NCI-H2107 treated with DMSO at 0.1 percent for 48 hours (cell line): ENCODE measurements around the gene ADARB1.

Experiments used
- DNase-seq: peaks from one replicate; lab custom pipeline; 2025; ENCODE audit not compliant: unreplicated experiment; lab: John Stamatoyannopoulos, UW

The ADARB1 gene

DNA sequence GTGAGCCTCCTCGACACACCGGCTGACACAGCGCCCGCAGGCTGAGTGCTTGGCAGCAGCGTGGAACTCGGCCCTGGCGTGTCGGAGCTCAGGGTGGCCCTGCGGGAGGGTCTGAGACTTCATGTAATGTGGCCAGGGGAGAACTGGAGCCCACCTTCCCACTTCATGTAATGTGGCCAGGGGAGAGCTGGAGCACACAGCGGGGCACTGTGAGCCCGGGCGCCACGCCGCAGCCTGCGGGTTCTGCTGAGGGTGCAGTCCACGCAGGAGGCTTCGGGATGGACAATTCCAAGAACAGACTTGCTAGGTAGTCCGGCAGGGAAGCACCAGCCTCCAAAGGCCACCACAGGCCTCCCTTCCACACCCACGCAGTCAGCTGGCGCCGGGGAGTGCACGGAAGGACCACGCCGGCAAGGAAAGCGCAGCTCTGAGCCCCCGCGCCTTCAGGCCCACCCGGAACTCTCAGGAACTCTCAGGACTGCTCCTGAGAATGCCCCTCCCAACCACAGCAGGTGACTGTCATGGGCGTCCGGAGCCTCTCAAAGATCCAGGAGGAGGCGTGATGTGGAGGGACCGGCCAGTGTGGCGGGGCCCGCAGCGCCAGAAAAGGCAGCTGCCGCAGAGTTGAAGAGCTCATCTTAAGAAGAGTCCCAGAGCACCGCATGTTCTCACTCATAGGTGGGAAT is 19.3 kb upstream of the ADARB1 start:
- no peak for DNase-seq

DNA sequence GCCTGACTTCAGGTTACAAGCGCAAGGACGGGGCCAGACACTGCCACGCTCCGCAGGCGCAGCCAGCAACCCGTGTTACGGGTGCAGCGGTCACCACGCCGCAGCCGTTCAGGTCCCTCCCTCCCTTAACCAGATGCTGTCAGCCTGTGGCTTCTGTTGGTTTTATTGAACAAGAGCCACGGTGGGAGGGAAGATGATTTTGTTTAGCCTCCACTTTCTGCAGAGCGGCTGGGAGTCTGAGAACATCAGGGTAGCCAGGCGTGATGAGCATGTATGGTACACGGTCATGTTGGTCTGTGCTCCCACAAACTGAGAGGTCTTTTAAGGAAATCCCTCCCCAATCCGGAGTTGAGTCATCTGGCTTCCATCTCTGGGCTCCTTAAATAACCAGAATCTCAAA is 18.5 kb upstream of the ADARB1 start:
- no peak for DNase-seq

DNA sequence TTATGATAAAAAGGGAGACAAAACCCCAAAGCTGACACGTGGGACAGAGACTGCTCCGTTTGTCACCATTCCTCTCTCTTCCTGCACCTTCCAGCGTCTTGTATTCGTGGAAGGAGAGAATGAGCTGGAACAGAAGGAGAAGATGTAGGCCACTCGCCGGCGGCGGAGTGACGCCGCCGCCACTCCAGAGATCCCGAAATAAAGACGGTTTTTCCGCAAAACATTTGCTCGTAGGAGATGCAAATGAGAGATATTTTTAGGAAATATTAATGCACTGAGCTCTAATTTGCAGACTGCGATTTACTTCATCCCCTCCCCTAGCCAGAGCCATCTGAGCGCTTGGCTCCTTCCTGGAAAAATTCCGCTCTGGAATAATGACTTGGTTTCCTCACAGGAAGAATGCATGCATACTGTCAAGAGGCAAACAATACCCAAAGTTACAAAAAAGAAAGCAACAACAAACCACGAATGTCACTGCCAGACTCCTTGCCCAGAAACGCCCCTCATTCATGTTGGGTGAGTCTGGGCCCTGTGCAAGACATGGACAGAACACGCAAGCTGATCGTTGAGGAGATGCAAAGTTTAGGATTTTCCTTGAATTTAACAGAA is 18.0 kb upstream of the ADARB1 start:
- DNase-seq = no peak

DNA sequence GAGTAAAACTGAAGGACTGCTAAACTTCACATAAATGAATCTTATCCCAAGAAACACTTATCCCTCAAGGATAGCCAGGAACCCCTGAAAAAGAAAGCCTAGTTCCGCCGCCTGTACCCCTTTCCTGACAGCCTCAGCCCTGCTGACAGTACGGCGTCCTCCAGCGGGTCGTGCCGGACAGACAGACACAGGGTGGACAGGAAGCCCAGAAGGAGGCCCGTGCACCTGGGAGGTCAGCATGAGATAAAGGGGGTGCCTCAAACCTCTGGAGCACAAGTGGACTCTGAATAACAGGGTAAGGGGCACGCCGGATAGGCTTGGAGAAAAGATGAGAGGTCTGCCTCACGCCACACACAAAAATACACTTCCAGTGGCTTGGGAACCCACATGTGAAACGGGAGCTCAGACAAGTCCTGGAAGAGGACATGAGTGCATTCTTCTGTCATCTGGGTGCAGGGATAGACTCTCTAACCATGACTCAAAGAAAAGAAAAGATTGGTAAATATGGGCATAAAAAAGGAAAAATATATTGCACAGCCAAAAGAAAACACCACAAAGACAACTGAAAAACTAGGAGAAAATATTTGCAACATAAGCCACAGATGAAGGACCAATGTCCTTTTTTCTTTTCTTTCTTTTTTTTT is 17.3 kb upstream of the ADARB1 start:
- DNase-seq = no peak

DNA sequence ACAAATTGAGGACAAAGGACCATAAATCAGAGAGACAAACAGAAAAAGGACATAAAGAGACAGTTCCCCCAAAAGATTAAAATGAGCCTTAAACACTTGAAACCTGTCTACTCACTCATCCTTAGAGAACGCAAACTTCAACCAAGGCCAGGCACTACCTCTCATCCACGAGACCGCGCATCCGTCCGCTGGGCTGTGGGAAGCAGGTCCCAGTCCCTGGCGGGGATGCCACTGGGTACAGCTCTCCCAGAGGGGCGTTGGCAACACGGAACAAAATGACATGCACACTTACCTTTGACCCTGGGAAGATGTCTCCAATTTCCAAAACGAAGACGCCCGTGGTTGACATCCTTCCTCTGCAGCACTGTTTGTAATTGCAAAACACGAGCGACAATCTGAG is 16.5 kb upstream of the ADARB1 start:
- DNase-seq = no peak

DNA sequence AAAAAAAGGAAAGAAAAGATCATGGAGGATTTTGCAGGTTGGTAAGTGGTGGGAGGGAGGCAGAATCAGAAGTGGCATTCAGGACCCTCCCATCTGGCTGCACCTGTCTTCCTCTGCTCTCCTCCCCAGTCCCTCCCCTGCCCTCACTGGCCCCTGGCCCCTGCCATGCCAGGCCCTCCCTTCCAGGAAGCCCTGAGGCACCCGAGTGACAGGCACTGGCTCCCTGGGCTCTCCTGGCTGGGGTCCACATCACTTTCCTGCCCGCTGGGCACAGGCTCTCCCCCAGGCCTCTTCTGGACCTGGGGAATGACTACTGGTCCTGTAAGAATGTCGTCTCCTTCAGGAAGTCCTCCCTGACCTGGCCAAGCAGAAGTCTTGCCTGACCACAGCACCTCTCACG is 15.3 kb upstream of the ADARB1 start:
- no peak for DNase-seq

DNA sequence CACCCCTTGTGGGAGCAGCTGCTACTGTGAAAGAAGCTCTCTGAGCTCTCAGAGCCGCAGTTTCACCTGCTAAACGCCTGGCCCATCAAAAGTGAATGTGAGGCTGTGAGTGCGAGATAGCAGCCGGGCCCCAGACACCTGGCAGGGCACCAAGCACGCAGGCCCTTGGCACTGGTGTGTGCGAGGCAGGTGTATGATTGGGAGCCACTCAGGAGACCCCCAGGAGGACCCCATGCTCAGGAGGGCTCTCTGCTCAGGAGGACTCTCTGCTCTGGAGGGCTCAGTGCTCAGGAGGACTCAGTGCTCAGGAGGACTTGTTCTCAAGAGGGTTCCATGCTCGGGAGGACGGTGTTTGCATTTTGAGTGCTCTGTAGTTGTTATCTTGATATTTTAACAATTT is 14.3 kb upstream of the ADARB1 start:
- no peak for DNase-seq

DNA sequence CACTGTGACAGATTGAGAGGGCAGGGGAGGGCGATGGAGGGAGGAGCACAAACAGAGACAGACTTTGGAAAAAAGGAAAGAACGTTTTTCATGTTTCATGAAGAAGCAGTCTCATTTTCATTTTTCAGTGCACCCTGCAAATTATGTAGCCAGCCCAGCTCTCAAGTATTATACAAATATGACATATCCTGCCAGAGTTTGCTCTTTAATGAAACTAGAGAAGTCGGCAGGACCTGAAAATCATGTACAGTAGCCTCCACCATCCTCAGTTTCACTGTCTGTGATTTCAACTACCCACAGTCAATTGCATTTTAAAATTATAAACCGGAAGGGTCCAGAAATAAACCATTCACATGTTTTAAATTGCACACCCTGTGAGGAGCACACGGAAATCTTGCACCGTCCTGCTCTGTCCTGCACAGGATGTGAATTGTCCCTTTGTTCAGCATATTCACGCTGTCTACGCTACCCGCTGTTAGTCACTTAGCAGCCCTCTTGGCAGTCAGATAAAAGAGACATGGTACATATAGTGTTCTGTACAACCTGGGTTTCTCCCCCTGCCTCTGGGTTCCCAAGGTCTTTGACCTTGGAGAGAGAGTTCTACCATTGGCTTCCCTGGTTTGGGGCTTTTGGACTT is 13.6 kb upstream of the ADARB1 start:
- DNase-seq = no peak

DNA sequence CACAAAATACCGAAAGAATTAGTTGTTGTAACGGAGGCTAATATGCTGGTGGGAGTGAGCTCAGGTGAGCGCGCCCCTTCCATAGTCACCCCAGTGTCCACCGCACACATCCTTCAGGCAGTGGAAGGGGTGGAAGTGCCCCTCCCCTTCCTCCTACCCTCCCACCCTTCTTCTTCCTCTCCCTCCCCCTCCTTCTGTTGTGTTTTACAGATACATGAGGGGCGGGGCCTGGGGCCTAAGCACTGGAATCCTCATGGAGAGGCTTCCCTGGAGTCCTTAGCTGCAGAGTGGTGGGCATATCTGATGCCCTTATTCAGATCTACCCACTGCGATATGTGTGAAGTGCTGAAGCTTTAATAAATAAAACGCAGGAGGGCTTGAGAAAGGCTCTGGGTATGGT is 10.3 kb upstream of the ADARB1 start:
- no peak for DNase-seq

DNA sequence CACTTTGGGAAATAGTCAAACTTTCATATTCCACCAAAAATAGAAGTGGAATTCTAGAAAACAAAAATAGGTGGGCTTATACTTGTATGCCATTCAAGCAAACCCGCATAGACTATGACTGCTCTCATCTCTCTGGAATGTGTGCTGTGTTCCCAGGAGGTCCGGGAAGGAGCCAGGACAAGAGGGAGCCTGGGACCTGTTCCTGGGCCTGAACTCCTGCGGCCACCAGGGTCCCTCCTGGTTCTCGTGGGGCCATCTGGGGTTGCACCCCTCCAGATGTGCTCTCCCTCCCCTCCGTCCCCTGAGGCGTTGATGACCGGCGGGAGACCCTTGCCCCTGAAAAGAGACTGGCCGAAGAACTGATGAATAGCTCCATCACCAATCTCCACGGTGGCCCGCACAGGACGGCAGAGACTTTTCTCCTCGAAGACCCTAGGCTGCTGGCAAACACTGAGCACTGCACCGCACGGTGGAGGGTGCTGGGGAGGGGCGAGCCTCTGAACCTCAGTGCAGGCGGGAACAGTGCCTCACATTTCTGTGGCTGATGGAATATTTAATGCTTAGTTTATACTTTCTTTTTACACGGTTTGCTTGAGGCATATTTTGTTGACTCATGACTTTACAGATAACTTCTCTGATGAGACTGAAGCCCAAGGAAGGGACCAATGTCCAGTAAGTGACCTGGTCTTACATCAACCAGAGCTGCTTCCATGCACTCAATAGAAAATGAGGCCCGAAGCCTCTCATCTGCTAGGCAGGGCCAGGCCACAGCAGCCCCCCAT is 9.6 kb upstream of the ADARB1 start:
- DNase-seq = no peak

DNA sequence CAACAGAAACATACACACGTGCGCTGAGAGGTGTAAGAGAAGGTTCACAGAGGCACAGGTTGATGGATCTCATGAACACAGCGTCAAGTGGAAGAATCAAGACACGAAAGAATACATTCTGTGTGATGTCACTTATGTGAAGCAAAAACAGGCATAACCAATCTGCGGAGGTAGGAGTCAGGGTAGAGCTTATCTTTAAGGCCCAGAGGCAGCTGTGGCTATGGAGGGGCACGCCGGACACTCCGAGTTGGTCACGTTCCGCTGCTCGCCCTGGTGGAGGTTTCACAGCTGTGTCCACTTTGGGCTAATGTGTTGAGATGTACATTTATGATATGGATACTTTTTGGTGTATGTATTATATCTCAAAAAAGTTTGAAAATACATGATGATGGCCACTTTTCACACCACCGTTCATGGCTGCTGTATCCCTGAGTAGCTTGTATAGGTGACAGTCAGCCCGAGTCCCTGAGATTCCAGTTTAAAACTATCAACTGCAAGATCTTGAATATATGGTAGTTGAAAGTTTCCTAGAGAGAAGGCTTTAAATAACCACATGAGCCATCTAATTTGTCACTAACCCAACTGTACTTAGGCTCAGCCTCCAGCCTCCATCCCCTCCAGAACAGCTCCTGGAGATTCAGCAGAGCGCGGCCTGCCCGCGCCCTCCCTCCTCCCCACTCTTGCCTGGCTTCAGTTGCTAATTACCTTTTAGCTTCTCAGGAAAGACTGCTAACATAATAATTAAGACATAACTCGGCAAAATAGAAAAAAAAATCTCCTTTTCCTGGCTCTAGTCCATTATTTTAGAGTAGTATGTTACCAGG is 6.7 kb upstream of the ADARB1 start:
- DNase-seq = peak; percentile 8

DNA sequence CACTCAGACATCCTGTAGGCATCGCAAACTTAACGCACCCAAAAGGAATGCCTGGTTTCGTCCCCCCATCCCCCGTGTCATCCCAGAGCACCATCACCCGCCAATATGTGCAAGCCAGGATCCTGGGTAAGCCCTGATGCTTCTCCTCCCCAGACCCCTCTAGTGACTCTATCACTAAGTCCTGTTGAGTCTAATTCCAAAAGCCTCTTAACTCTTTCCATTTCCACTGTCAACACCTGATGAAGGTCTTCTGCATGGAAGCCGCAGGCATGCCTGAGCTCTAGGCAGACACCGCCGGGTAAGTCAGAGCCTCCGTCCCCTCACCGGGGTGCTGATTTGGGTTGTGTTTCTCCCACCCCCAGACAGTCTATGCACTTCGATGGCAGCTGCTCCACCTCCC is 5.3 kb upstream of the ADARB1 start:
- DNase-seq = no peak

DNA sequence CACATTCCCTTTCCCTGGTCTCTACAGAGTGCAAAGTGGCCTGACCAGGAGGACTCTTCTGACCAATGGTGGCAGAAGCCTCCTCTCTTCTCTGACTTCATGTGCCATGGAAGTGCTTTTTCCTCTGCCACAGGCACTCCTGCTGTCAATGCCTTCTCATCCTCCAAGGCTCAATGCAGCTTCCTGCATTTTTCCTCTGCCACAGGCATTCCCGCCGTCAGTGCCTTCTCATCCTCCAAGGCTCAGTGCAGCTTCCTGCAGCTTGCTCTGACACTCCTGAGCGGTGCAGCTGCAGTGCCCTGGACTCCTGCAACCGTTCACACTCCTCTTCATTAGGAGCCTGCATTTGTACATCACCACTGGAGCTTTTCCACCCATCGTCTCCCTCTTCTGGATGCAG is 4.7 kb upstream of the ADARB1 start:
- no peak for DNase-seq

DNA sequence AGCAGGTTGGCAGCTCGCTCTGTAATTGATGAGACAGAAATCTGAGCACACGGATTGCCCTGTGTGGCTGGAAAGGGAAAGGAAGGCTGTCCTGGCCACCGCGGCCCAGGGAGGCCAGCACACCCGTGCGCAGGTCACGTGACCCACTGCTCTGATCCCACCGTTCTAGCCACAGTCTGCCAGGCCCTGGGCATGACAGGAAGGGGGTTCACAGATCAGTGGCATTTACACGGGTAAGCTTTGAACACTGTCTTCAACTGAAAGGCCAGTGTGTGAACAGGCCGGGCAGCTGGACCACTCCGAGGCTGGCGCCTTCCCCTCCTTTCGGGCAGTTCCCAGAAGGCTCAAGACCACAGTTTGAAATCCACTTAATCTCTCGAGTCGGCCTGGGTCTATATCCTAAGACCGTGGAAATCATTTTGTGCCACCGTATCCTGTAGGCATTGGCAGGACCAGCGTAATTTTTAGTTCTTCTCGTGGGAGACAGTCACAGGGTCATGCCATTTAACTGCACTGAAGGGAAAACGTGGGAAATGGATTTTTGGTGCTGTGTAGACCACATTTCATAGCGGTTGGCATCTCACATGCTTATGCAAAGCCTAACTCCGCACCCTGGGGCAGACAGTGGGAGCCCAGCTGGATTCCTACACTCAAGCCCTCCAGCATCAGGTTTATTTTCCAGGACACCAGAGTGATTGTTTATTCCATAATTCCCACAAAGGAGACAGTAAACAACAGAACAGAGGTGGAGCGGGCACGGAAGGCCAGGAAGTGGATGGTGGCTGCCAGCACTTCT is 3.1 kb upstream of the ADARB1 start:
- no peak for DNase-seq

DNA sequence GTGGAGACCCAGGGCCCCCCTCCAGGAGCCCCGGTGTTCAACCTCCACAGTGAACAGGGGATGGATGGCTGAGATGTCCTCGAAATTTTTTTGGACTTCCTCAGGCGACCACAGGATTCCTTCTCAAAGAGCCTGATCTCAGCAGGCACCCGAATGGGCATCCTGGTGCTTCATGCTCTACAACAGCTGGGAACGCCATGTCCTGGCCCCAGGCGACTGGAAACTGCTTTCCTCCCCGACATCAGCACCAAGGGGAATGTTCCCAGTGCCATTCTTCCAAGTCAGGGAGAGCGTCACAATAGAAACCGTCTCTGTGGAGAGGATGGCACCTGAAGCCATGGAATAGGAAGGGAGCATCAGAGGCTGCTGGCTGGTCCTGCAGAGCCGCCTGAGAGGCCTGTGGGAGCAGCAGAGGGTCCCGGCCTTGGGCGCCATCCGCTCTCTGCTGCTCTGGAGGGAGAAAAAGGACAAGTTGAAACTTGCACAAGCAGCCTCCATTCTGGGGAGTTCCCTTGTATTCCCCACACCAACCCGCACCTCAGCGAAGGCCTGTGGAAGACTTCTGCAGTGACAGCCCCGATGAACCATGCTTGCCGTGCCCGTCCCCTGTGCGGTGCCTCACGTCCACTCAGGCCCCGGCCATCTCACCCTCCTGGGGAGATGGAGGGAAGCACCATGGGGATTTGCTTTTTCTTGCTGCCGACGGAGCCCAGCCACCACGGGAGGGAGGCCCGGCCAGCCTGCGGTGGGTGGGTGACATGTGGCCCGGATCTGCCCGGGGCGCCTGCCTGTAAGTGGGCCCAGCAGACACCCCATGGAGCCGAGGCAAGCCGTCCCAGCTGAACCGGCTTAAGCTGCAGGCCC is 2.3 kb upstream of the ADARB1 start:
- no peak for DNase-seq

DNA sequence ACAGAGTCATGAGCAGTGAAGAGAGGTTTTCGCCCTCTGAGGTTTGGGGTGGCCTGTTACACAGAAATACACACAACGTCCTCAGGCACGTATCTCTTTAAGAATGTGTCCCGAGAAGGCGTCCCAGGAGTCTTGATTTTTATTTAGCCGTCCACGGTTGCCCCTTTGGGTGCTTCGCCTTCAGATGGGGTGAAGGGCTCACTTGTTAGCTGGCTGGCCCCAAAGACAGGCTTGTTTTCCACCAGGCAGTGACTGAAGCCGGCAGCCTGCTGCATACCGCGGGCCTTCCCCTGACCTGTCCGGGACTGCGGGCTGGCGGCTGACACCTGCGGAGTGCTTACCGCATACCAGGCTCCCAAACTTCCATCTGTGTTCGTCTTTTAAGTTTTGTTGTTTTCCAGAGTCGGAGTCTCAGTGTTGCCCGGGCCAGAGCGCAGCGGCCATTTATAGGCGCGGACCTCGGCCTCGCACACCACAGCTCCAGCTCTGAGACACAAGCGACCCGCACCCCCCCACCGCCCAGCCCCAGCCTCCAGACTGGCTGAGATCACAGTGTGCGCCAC is 1.6 kb upstream of the ADARB1 start:
- no peak for DNase-seq

DNA sequence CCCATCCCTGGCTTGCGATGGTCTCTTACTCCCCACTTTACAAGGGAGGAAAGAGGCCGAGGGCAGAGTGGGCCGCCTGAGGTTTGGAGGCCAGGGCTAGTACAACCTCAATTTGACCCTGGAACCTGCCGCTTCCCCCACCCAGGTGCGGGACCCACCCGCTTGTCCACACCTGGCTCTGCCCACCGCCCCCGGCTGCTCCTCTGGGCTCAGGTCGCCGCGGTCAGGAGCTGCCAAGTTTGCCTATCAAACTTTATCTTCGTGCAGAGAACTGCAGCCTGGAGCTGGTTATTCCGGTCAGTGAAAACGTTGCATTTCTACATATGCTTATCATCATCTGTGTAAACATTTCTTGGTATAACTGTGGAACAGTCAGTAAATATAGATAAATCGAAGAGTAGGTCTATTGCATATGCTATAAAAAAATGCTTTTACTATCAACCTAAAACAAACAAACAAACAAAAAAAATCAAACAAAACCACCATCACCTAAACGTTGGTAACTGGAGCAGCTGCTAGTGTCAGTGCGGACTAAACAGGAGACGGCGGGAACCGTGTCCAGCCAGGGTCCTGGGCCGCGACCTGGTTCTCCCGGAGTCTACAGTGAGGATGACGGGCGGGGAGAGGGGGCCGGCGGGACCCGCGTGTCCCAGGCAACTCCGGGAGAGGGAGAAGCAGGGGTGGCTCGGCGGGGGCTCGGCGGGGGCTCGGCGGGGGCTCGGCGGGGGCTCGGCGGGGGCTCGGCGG is 906 bp upstream of the ADARB1 start:
- no peak for DNase-seq
